Endothelial cell (in vitro differentiated cells): ENCODE measurements around the gene LCP2. TPM values are rescaled to one million over a fixed set of nuclear protein-coding genes. Genes with fewer than 3 reads are reported as not detected.

Experiments used
- DNase-seq: peaks from one replicate; pipeline ENCODE4 v3.0.0; 2021; ENCODE audit warnings: low spot score
- H3K27ac Mint-ChIP-seq: one replicate; pipeline ENCODE4 v1.8.0; 2021; ENCODE audit warnings: mixed read lengths, inconsistent platforms; ENCODE audit not compliant: unreplicated experiment
- H3K27me3 Mint-ChIP-seq: one replicate; pipeline ENCODE4 v1.8.0; 2021; ENCODE audit warnings: mild to moderate bottlenecking, moderate library complexity, mixed read lengths, inconsistent platforms; ENCODE audit not compliant: unreplicated experiment
- H3K36me3 Mint-ChIP-seq: one replicate; pipeline ENCODE4 v1.8.0; 2021; ENCODE audit warnings: mild to moderate bottlenecking, low read depth, mixed read lengths, inconsistent platforms; ENCODE audit not compliant: unreplicated experiment
- H3K4me1 Mint-ChIP-seq: one replicate; pipeline ENCODE4 v1.8.0; 2021; ENCODE audit warnings: mild to moderate bottlenecking, mixed read lengths, inconsistent platforms; ENCODE audit not compliant: unreplicated experiment
- H3K4me3 Mint-ChIP-seq: one replicate; pipeline ENCODE4 v1.8.0; 2021; ENCODE audit warnings: mild to moderate bottlenecking, mixed read lengths, inconsistent platforms; ENCODE audit not compliant: unreplicated experiment
- H3K9me3 Mint-ChIP-seq: one replicate; pipeline ENCODE4 v1.8.0; 2021; ENCODE audit warnings: mixed read lengths, inconsistent platforms; ENCODE audit not compliant: unreplicated experiment
- CTCF ChIP-seq: fragments of 200-600 bp; sonication (generic); IDR thresholded peaks from one replicate; pipeline ENCODE4 v1.5.0; 2021; ENCODE audit warnings: antibody characterized with exemption; ENCODE audit not compliant: unreplicated experiment
- long read RNA-seq: library from polyadenylated mRNA; unstranded; transcript quantifications from one replicate; pipeline ENCODE4 v2.0.0, GENCODE V29; 2020; ENCODE audit not compliant: unreplicated experiment
- total RNA-seq: library from RNA; stranded (reverse); fragmentation: NEBNext Ultra II Directional; extraction: Animal tissue kit (Norgen Biotek cat#: 25700); gene quantifications from one replicate; pipeline ENCODE4 v1.2.1, GENCODE V29; 2021; ENCODE audit not compliant: unreplicated experiment

Gene LCP2
- total RNA-seq: 13.8 TPM
- long read RNA-seq, partial matches to known transcripts: 0 of 1 reads
- long read RNA-seq, other reads (novel, unspliced or antisense): 1 of 1 reads

- TF ChIP-seq CTCF: no peak
- Mint-ChIP-seq H3K4me3 (peak within 1 kb of the TSS; percentile 82), H3K27ac (peak within 1 kb of the TSS; percentile 91), H3K4me1 (peaks cover 27% of the 10 kb centered on the region), H3K36me3 (peaks cover 5% of the 10 kb centered on the region), H3K27me3 (peaks cover 7% of the 10 kb centered on the region), H3K9me3 (no peaks in the 10 kb centered on the region)
- DNase-seq: no peak
These were observed at the start of gene LCP2 for GRCh38 chr5:170297589-170298462. Gene LCP2 (minus strand): TSS chr5:170297777. CDS start chr5:170297611, 166 bp downstream.

- DNase-seq: no peak
- Mint-ChIP-seq H3K4me3 (no peak overlapping the region), H3K27ac (no peak overlapping the region), H3K4me1 (peaks cover 17% of the 10 kb centered on the region), H3K27me3 (peaks cover 2% of the 10 kb centered on the region), H3K9me3 (no peaks in the 10 kb centered on the region), H3K36me3 (no peaks in the 10 kb centered on the region)
- no peak for TF ChIP-seq CTCF
These were observed 49.5 kb upstream of the LCP2 start for GRCh38 chr5:170347022-170347567.

GRCh38 chr5:170345971-170346370 is 48.4 kb upstream of the LCP2 start:
- no peak overlapping the region for H3K4me3 Mint-ChIP-seq
- peaks cover 2% of the 10 kb centered on the region for H3K27me3 Mint-ChIP-seq
- no peak for TF ChIP-seq CTCF
- peaks cover 17% of the 10 kb centered on the region for H3K4me1 Mint-ChIP-seq
- H3K36me3 Mint-ChIP-seq: no peaks in the 10 kb centered on the region
- no peaks in the 10 kb centered on the region for H3K9me3 Mint-ChIP-seq
- no peak overlapping the region for H3K27ac Mint-ChIP-seq
- DNase-seq: no peak

- no peak for DNase-seq
- Mint-ChIP-seq H3K4me3 (no peak overlapping the region), H3K27me3 (peaks cover 2% of the 10 kb centered on the region), H3K27ac (no peak overlapping the region), H3K4me1 (peaks cover 8% of the 10 kb centered on the region), H3K9me3 (no peaks in the 10 kb centered on the region), H3K36me3 (no peaks in the 10 kb centered on the region)
- TF ChIP-seq CTCF: no peak
These were observed 45.6 kb upstream of the LCP2 start for GRCh38 chr5:170343177-170343576.
